Measurements from ENCODE around the gene C10orf105. TPM values are rescaled to one million over a fixed set of nuclear protein-coding genes. Genes with fewer than 3 reads are reported as not detected.

Gene C10orf105
- total RNA-seq, 3 donors from 2014 or later (not counting 1 experiment from before 2014, with no cell fraction given), result 0.14 to 0.52 (median 0.40) TPM

GRCh38 chr10:71690094-71690720 lies 29.4 kb downstream of the C10orf105 start:
- H3K27me3 Mint-ChIP-seq (ENCODE audit: low read depth in 2 of 2), result no peaks in the 10 kb centered on the region
- no peak overlapping the region for H3K4me3 ChIP-seq (ENCODE audit: low read length)
- no peak overlapping the region for H3K27ac Mint-ChIP-seq
- no peak overlapping the region for H3K4me3 Mint-ChIP-seq
- no peak for TF ChIP-seq CTCF (IDR thresholded peaks at IDR 0.05)
- peaks cover 24% of the 10 kb centered on the region for H3K4me1 ChIP-seq (ENCODE audit: control insufficient read depth, insufficient read depth, low read length)
- no peaks in the 10 kb centered on the region for H3K36me3 Mint-ChIP-seq
- peaks cover 10 to 41% of the 10 kb centered on the region in 2 donors for H3K4me1 Mint-ChIP-seq
- H3K9me3 Mint-ChIP-seq, result peaks cover 3% of the 10 kb centered on the region in 2 donors
- ATAC-seq (no peak), DNase-seq (no peak)
- H3K9me3 ChIP-seq (ENCODE audit: control insufficient read depth, insufficient read depth, low read length), result peaks cover 22% of the 10 kb centered on the region
- no peaks in the 10 kb centered on the region for H3K27me3 ChIP-seq (ENCODE audit: control insufficient read depth, insufficient read depth, low read length)
- no peak overlapping the region for H3K27ac ChIP-seq (ENCODE audit: low read length)
- intact Hi-C loops (cut with micrococcal nuclease), result no loop called here
- 95% methylated on average over 12 of the region's 13 CpGs for WGBS (ENCODE audit: insufficient coverage)
- no peaks in the 10 kb centered on the region for H3K36me3 ChIP-seq (ENCODE audit: control insufficient read depth, insufficient read depth, low read length)

- H3K27me3 Mint-ChIP-seq (ENCODE audit: low read depth in 2 of 2), result no peaks in the 10 kb centered on the region
- TF ChIP-seq CTCF (IDR thresholded peaks at IDR 0.05), result no peak
- no peak for ATAC-seq
These were observed 31.3 kb downstream of the C10orf105 start for GRCh38 chr10:71688256-71688655.

DNA sequence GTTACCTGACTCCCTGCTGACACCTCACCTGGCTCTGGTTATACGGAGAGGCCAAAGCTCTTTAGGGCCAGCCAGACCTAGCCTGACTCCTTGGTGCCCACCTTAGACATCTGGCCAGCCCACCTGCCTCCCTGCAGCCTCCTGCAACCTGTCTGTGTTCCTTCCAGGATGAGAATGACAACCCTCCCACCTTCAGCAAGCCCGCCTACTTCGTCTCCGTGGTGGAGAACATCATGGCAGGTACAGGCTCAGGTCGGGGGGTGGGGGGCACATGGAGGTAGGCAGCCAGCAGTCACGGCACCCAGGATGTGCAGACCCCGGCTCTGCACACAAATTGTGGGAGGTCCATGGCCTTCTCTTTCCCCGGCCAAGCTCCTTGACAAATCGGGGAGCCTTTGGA lies 32.1 kb downstream of the C10orf105 start:
- Mint-ChIP-seq H3K4me3 (no peak overlapping the region), H3K4me1 (peaks cover 0 to 29% of the 10 kb centered on the region in 2 donors), H3K27me3 (ENCODE audit: low read depth in 2 of 2) (no peaks in the 10 kb centered on the region), H3K36me3 (no peaks in the 10 kb centered on the region), H3K27ac (no peak overlapping the region), H3K9me3 (peaks cover 3% of the 10 kb centered on the region in 2 donors)
- no peak overlapping the region for H3K27ac ChIP-seq (ENCODE audit: low read length)
- H3K4me3 ChIP-seq (ENCODE audit: low read length), result no peak overlapping the region
- 84% methylated on average over 9 of the region's 9 CpGs for WGBS (ENCODE audit: insufficient coverage)
- intact Hi-C loops (cut with micrococcal nuclease), result no loop called here
- ATAC-seq (no peak), DNase-seq (no peak)
- H3K9me3 ChIP-seq (ENCODE audit: control insufficient read depth, insufficient read depth, low read length), result peaks cover 22% of the 10 kb centered on the region
- no peaks in the 10 kb centered on the region for H3K36me3 ChIP-seq (ENCODE audit: control insufficient read depth, insufficient read depth, low read length)
- TF ChIP-seq CTCF (IDR thresholded peaks at IDR 0.05), result no peak
- H3K27me3 ChIP-seq (ENCODE audit: control insufficient read depth, insufficient read depth, low read length), result no peaks in the 10 kb centered on the region
- H3K4me1 ChIP-seq (ENCODE audit: control insufficient read depth, insufficient read depth, low read length), result peaks cover 14% of the 10 kb centered on the region

More at GRCh38 chr10:71688256-71688655, 31.3 kb downstream of the C10orf105 start:
- Histone ChIP-seq H3K36me3 (ENCODE audit: control insufficient read depth, insufficient read depth, low read length) (no peaks in the 10 kb centered on the region), H3K4me1 (ENCODE audit: control insufficient read depth, insufficient read depth, low read length) (peaks cover 14% of the 10 kb centered on the region), H3K27me3 (ENCODE audit: control insufficient read depth, insufficient read depth, low read length) (no peaks in the 10 kb centered on the region), H3K4me3 (ENCODE audit: low read length) (no peak overlapping the region), H3K27ac (ENCODE audit: low read length) (peak overlapping the region; percentile 8), H3K9me3 (ENCODE audit: control insufficient read depth, insufficient read depth, low read length) (peaks cover 22% of the 10 kb centered on the region)
- Mint-ChIP-seq H3K27ac (peak overlapping the region; percentile 75 to 84), H3K4me1 (peaks cover 0 to 29% of the 10 kb centered on the region in 2 donors), H3K36me3 (no peaks in the 10 kb centered on the region), H3K9me3 (peaks cover 3% of the 10 kb centered on the region in 2 donors), H3K4me3 (no peak overlapping the region)
- no peak for DNase-seq
- intact Hi-C loops (cut with micrococcal nuclease), result no loop called here
- 79% methylated on average over 3 of the region's 3 CpGs for WGBS (ENCODE audit: insufficient coverage)

GRCh38 chr10:71687077-71687476 lies 32.5 kb downstream of the C10orf105 start:
- Mint-ChIP-seq H3K27ac (no peak overlapping the region), H3K36me3 (no peaks in the 10 kb centered on the region), H3K9me3 (peaks cover 3% of the 10 kb centered on the region in 2 donors), H3K27me3 (ENCODE audit: low read depth in 2 of 2) (no peaks in the 10 kb centered on the region), H3K4me3 (no peak overlapping the region), H3K4me1 (peaks cover 0 to 29% of the 10 kb centered on the region in 2 donors)
- DNase-seq (no peak), ATAC-seq (no peak)
- H3K4me1 ChIP-seq (ENCODE audit: control insufficient read depth, insufficient read depth, low read length), result peaks cover 14% of the 10 kb centered on the region
- 79% methylated on average over 5 of the region's 5 CpGs for WGBS (ENCODE audit: insufficient coverage)
- no peaks in the 10 kb centered on the region for H3K27me3 ChIP-seq (ENCODE audit: control insufficient read depth, insufficient read depth, low read length)
- TF ChIP-seq CTCF (IDR thresholded peaks at IDR 0.05), result no peak
- H3K4me3 ChIP-seq (ENCODE audit: low read length), result no peak overlapping the region
- H3K9me3 ChIP-seq (ENCODE audit: control insufficient read depth, insufficient read depth, low read length), result peaks cover 22% of the 10 kb centered on the region
- no peaks in the 10 kb centered on the region for H3K36me3 ChIP-seq (ENCODE audit: control insufficient read depth, insufficient read depth, low read length)
- H3K27ac ChIP-seq (ENCODE audit: low read length), result no peak overlapping the region
- intact Hi-C loops (cut with micrococcal nuclease), result no loop called here

Data from natural killer cell (primary cell).